ENCODE data around the gene CENPE.
A peak's percentile ranks its signal among the peaks of the same experiment; 100 is the strongest.
"Not testable (repeated sequence)": the region's sequence is repeated elsewhere in the genome, so short reads cannot be mapped to it uniquely, and the experiment has no call there.

CENPE gene

DNA sequence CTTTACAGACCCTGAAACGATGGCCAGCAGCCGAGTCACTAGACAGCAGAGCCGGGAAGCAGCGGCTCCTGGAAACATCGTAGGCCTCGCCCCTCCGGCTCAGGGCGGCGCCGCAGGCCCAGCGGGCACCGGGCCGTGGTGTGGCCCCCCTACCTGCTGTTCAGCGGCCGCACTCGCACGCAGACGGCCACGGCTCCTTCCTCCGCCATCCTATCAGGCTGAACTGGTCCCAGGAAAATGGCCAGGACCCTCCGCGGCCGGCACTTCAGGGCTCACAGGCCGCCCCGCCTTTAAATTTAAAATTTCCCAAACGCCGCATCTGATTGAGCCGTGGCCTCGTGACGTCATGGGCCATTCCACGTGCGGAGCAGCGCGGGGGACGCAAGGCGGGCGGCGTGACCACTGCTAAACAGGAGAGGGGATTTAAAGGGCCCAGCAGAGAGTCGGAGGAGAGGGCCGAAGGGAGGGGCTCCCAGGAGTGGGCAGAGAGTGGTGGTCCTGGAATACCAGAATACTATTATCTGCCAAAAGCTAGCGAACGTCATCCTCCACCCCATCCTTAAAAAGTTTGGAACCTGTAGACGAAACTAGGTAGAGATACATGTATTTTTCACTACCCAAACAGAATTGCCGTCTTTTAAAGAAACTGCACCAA lies at the start of gene CENPE:
CENPE (minus strand) TSS at position 233 of the 655 bp plus-strand sequence; CDS start at position 209, 24 bp downstream.
- DNase-seq (ENCODE audit: low read depth, low spot score) = peak; percentile 40

GRCh38 chr4:103244251-103244650 lies 46.1 kb upstream of the CENPE start:
- DNase-seq (ENCODE audit: low read depth, low spot score) = no peak

DNA sequence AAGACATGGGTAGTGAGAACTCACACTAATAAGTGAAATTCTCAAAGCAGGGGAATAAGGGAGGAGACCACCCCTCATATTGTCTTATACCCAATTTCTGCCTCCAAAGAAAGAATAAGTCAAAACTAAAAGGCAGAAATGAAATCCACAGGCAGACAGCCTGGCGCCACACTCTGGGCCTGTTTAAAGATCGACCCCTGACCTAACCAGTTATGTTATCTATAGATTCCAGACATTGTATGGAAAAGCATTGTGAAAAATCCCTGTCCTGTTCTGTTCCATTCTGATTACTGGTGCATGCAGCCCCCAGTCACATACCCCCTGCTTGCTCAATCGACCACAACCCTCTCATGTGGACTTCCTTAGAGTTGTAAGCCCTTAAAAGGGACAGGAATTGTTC lies 32.8 kb upstream of the CENPE start:
- DNase-seq (ENCODE audit: low read depth, low spot score) = not testable (repeated sequence)

GRCh38 chr4:103223556-103223955 lies 25.4 kb upstream of the CENPE start:
- not testable (repeated sequence) for DNase-seq (ENCODE audit: low read depth, low spot score)

DNA sequence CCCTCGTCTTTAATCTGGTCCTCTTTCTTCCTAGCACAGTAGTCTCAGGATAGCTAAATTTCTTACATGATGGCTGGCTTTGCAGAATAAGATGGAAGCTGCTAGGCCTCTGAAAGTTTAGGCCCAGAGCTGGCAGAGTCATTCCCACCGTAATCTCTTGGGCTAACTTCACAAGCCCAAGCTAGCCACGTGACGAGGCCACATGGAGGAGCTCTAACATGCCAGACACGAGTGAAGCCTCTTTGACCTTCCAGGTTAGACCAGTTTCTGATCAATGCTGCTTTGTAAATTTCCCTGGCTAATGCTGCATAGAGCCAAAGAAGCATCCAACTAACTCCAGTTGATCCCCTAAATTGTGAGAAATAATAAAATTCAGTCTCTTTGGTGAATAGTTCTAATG lies 9.5 kb upstream of the CENPE start:
- DNase-seq (ENCODE audit: low read depth, low spot score) = no peak

- DNase-seq (ENCODE audit: low read depth, low spot score) = no peak
Measured at GRCh38 chr4:103204111-103204510, 6.0 kb upstream of the CENPE start.

- no peak for DNase-seq (ENCODE audit: low read depth, low spot score)
Measured at GRCh38 chr4:103201724-103202123, 3.6 kb upstream of the CENPE start.

DNA sequence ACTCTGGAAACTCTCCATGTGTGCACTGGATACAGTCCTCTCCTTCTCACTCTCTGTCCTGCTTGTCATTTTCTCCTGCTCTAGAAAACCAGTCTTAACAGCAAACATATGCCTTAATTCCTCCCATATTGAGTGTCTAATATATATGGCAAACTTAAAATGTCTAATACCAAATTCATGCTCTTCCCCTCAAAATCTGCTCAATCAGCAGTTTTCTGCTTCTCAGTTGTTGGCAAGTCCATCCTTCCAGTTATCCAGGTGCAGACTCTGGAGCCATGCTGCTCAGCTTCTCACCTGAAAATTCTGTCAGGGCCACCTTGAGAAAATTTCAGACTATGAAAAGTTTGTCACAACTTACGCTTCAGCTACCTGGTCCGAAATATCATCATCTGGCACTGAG lies 3.1 kb upstream of the CENPE start:
- DNase-seq (ENCODE audit: low read depth, low spot score) = no peak

DNA sequence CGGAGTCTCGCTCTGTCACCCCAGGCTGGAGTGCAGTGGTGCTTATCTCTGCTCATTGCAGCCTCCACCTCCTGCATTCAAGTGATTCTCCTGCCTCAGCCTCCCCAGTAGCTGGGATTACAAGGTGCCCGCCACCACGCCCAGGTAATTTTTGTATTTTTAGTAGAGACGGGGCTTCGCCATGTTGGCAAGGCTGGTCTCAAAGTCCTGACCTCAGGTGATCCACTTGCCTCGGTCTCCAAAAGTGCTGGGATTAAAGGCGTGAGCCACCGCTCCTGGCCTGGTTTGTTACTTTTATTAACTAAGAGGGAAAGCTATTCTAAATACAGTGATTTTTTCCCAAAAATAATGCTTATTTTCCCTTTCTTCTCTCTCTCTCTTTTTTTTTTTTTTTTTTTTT lies 866 bp upstream of the CENPE start:
- no peak for DNase-seq (ENCODE audit: low read depth, low spot score)

GRCh38 chr4:103197765-103198110 lies 405 bp downstream of the CENPE start:
- peak; percentile 5 for DNase-seq (ENCODE audit: low read depth, low spot score)

DNA sequence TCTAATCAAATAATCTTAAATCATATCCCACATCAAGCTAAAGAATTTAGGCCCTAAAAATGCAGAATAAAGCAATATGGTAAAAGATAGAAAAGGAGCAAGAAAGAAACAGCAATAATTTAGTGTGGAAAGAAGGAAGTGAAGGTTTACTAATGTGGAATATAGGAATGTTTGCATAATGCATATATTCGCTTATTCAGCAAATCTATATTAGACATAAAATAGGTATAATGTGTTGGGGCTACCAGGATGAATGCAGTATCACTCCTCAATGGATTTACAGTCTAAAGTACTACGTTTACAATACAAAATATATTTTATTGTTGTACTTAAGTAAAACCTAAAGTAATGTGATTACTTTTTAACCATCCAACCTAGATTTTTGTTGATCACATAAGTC lies 4.7 kb downstream of the CENPE start:
- DNase-seq (ENCODE audit: low read depth, low spot score) = no peak

DNA sequence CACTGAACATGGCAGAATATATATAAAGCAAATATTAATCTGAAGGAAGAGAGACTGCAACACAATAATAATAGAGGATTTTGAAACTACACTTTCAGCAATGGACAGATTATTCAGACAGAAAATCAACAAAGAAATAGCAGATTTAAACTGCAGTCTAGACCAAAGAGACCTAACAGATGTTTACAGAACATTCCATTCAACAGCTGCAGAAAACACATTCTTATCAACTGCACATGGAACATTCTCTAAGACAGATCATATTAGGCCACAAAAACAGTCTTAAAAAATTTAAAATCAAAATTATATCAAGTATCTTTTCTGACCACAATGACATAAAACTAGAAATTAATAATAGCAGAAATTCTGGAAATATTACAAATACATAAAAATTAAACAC lies 27.1 kb downstream of the CENPE start:
- no peak for DNase-seq (ENCODE audit: low read depth, low spot score)

- not testable (repeated sequence) for DNase-seq (ENCODE audit: low read depth, low spot score)
Measured at GRCh38 chr4:103169750-103170149, 28.4 kb downstream of the CENPE start.

- DNase-seq (ENCODE audit: low read depth, low spot score) = no peak
Measured at GRCh38 chr4:103168993-103169392, 29.1 kb downstream of the CENPE start.

DNA sequence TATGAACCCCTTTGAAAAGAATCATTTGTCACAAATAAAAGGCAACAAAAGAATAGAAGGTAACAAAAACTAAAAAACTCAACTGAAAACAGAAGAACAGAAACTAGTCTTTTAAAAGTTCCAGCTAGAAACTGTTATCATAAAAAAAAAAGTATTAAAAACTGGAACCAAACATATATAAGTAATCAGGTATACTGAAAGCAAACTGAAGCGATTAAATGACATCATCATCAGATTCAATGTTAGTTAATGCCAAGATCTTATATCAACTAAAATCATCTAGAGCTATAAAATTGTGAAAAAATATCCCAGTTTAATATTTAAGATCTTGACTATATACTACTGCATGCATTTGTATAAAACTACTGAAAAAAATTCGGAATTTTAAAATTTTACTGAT lies 36.0 kb downstream of the CENPE start:
- no peak for DNase-seq (ENCODE audit: low read depth, low spot score)

DNA sequence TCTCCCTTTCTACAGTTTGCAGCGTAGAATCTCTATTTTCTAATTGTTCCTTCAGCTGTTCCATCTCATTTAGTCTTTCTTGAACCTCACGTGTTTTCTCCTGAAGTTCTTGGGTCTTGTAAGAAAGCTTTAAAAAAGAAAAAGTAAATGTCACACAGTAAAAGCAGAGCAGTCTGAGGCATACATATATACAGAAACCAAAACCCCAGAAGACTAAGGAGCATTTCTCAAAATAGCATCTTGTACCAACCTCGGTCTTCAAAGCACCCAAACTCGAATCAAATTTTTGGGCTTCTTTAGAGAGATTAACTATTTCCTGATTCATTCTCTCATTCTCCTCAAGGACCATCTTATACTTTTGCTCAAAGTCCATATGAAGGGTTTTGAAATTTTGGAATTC lies 39.4 kb downstream of the CENPE start:
- no peak for DNase-seq (ENCODE audit: low read depth, low spot score)

DNA sequence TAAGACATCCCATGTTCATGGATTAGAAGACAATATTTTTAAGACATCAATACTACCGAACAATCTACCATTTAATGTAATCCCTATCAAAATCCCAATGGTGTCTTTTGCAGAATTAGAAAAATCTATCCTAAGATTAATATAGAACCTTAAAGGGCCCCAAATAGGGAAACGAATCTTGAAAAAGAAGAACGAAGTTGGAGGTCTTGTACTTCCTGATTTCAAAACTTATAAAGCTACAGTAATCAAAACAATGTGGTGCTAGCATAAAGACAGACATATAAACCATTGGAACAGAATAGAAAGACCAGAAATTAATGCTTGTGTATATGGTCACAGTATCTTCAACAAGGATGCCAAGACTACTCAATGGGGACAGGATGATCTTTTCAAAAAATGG lies 42.0 kb downstream of the CENPE start:
- DNase-seq (ENCODE audit: low read depth, low spot score) = no peak

GRCh38 chr4:103152381-103152780 lies 45.8 kb downstream of the CENPE start:
- DNase-seq (ENCODE audit: low read depth, low spot score) = no peak

GRCh38 chr4:103150677-103151076 lies 47.5 kb downstream of the CENPE start:
- DNase-seq (ENCODE audit: low read depth, low spot score) = no peak

- no peak for DNase-seq (ENCODE audit: low read depth, low spot score)
Measured at GRCh38 chr4:103144926-103145325, 53.2 kb downstream of the CENPE start.

DNA sequence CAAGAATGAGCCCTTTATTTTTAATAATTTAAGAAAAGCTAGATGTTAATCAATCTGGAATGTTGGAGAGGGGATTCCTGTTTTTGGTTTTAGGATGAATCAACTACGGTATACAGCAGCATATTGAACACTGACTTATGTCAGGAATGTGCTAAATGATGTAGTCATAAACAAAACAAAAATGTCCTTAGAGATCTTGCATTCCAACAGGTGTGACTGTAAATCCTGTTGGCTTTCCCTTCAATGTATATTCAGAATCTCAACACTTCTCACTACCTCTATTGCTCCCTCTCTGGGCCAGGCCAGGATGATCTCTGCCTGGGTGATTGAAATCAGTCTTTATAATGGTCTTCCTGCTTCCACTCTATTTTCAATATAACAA lies 60.7 kb downstream of the CENPE start:
- DNase-seq (ENCODE audit: low read depth, low spot score) = no peak

DNA sequence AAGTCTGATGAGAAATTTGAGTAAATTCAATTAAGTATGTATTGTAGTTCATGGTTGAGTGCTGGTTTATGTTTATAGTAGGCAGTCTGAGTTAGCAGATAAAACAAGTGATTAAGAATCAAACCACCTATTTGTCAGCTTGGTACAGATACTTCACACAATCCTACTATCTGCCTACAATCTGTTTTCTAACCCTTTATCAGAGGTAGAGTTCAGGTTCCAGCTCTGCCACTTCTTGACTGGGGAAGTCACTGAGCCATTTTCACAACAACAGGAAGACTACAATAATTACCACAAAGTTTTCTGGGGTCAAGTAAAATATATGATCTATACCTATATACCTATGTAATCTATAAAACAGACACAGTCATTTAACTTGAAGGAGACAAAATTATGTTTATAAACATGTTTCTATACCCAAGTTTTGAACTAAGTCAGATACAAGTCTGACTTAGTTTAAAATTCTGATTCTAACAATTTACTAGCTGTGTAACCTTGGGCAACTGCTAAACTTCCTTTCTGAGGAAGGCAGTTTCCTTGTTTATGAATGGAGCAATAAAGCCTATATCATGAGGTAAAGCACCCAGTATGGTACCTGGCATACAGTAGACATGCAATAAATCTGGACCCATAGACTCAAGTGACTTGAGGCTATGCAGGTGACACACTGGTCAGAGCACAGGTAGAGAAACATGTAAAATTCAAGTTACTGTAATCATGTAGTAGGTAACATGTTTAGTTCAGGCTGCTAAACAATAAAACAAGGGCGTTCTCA lies 61.3 kb downstream of the CENPE start:
- DNase-seq (ENCODE audit: low read depth, low spot score) = no peak

GRCh38 chr4:103129174-103129573 lies 69.0 kb downstream of the CENPE start:
- no peak for DNase-seq (ENCODE audit: low read depth, low spot score)
